ENCODE measurements around the gene TMEM106C.

The TMEM106C gene

DNA sequence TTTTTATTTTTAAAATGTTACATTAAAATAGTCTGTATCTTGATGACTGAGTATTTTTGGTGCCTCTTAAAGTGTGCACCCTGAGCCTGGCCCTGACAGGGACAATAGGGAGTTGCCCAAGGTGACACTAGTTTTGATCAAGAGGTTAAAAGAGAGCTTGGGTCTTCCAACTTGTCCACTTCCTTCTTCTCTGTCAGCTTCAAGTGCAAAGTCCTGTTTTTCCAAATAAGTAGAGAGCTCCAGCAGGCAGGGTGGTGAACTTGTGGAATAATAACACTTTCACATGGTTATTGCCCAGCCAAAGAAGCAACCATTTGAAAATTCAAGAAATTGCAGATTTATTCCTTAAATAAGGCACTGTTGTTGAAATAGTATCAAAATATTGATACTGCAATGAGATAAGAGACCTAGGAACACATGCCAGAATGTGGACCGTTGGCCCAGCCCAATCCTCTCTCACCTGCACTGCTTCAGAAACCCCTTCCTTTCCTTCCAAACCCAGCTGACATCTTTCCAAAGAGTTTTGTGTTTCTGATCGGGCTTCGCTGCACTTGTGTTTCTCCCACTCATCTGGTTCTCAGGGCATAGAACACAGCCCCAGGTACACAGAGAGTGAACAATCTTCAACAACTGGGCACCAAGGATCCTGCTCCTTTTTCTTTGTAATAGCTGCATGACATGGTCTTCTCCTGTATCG lies 54.7 kb downstream of the TMEM106C start:
- Histone ChIP-seq H3K4me1 (ENCODE audit: control insufficient read depth, insufficient read depth, low read length) (peaks cover 15% of the 10 kb centered on the region), H3K36me3 (ENCODE audit: control insufficient read depth, insufficient read depth, low read length) (no peaks in the 10 kb centered on the region), H3K4me3 (ENCODE audit: low read depth, low read length) (no peak overlapping the region), H3K27me3 (ENCODE audit: control insufficient read depth, insufficient read depth, low read length) (peaks cover 98% of the 10 kb centered on the region), H3K27ac (ENCODE audit: low read depth, low read length) (no peak overlapping the region), H3K9ac (ENCODE audit: low read depth, low read length) (no peak overlapping the region), H3K9me3 (ENCODE audit: control insufficient read depth, insufficient read depth, low read length) (no peaks in the 10 kb centered on the region)
